GM18502 (cell line): ENCODE measurements around the gene C9orf153.
"Not testable (repeated sequence)": the region's sequence is repeated elsewhere in the genome, so short reads cannot be mapped to it uniquely, and the experiment has no call there.

ENCODE experiments used
- ATAC-seq: cut with Tn5 transposase; IDR thresholded peaks from one replicate; pipeline ENCODE4 v1.9.1; 2021; ENCODE audit warnings: mild to moderate bottlenecking; ENCODE audit not compliant: unreplicated experiment, poor library complexity

Gene C9orf153

DNA sequence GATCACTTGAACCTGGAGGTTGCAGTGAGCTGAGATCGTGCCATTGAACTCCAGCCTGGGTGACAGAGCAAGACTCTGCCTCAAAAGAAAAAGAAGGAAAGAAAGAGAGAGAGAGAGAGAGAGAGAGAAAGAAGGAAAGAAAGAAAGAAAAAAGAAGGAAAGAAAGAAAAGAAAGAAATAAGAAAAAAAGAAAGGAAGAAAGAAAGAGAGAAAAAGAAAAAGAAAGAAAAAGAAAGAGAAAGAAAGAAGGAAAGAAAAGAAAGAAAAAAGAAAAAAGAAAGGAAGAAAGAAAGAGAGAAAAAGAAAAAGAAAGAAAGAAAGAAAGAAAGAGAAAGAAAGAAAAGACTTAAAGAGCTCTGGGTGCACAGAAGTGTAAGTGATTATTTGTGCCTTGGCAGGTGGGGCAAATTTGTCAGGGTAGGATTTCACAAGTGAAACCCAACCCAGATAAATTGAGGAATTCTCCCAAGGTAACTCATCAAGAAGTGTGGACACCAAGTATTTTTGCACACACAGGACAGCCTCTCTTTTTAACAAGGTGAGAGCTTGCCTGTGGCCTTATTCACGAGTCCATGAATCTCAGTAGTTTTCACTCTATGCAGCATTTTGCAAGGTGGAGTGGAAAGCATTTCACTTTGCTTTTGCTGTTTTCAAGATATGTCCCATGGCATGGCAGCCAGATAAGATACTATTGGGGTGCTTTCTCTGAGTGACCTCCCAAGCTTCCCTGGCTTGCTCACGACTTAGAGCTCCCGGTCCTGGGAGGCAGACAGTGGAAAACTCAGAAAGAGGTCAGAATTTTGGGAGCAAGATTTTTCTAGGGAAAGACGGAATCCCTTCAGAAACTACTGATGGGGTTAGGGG is 57.8 kb downstream of the C9orf153 start:
- ATAC-seq: no peak

- ATAC-seq: no peak
Measured at GRCh38 chr9:86200599-86201162, 58.8 kb downstream of the C9orf153 start.

DNA sequence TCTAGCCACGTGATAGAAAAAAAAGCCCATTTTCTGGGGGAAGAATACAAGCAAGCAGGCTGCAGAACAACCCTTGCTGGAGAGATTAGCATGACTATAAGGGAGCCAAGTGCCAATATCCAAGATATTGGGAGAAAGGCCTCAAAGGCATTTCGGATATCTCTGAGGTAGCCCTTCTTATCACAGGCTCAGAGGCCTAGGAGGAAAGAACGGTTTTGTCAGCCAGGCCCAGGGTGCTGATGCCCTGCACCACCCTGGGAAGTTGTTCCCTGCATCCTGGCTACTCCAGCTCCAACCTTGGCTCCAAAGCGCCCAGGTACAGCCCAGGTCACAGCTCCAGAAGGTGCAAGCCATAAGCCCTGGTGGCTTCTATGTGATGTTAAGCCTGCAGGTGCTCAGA is 66.4 kb downstream of the C9orf153 start:
- ATAC-seq: no peak

- not testable (repeated sequence) for ATAC-seq
Measured at GRCh38 chr9:86190700-86191099, 68.8 kb downstream of the C9orf153 start.

- no peak for ATAC-seq
Measured at GRCh38 chr9:86187121-86187520, 72.3 kb downstream of the C9orf153 start.

DNA sequence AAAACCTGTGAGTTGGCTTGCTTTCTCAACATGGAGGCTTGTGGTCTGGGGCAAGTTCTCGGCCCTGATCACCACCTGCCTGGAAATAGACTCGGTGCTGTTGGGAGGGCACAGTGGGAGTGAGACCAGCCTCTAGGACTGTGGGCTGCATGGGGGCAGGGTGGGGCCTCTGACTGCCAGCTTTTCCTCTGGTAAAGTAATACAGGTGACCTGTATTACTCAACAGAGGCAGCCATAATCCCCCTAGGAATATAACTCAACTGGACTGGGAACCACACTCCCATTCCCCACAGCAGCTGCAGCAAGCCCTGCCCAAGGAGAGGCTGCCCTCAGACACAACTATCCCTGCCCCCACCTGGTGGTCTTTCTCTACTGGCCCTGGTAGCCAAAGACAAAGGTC is 72.8 kb downstream of the C9orf153 start:
- ATAC-seq: no peak

DNA sequence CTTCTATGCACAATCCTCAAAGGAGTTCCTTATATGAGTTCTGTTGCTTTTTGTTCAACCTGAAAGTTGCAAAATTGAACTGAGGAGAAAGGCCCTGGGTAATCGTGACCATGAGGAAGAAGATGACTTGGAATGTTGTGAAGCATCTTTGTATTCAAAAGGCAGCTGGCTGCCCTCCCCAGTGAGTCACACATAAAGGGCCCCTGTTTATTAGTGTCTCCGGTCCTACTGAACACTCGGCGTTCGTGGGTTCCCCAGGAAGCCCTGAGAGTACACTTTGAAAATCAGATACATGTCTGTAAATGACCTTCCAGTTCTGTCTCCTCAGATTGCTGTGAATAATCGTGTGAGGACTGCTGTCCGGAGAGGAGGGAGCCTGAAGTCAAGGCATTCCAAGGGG is 73.6 kb downstream of the C9orf153 start:
- ATAC-seq: no peak

DNA sequence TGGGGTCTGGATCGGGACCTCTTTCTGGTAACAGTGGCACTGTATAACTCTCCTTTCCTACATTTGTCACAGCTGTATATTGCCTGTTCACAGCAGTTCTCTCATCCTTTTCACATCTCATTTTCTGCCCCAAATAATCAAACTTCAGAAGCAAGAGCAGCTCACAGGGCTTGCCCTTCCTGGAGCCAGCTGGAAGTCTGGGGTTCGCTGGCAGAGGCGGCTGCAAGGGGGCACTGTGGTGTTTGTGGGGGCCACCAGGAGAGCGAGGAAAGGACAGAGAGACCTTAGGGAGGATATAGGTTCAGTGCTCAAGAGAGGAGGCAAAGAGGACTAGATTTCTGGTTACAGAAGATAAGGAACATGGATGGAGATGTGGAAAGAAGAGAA is 75.3 kb downstream of the C9orf153 start:
- ATAC-seq: no peak

- no peak for ATAC-seq
Measured at GRCh38 chr9:86183229-86184137, 76.0 kb downstream of the C9orf153 start.

DNA sequence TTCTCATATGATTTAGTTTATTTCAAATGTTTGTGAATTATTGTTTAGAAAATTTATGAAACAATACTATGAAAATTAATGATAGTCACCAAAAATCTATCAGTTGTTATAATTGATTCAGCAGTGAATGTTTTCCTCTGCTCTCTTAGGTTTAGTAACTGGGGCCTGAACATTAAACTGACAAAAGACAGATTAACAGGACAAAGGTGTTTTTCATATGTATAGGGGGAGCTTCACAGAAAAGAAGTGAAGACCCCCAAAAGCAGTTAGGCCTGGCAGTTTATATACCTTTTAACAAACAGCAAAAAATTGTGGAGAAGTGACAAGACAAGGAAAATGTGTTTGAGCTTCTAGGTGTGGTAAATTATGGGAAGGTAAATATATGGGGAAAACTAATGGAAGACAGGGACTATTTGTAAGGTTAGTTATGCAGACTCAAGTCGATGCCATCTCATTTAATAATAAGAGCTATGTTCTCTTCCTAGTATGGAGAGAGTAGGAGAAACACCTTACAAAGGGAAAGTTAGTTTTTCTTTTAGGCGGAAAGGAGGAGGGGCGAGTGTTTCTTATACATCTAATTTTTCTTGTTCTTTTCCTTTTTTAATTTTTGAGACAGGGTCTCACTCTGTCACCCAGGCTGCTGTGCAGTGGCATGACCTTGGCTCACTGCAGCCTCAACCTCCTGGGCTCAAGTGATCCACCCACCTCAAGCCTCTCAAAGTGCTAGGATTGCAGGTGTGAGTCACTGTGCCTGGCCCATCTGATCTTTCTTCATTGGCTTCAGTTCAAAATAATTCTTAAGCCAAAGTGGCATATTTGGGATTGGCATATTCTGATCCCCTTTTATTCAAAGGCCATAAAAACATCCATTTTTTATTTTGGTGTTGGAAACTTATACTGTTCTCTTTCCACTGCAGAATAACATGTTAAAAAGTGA is 77.8 kb downstream of the C9orf153 start:
- no peak for ATAC-seq

- ATAC-seq: no peak
Measured at GRCh38 chr9:86178503-86178902, 81.0 kb downstream of the C9orf153 start.

GRCh38 chr9:86177995-86178394 is 81.5 kb downstream of the C9orf153 start:
- ATAC-seq: no peak

GRCh38 chr9:86176468-86176867 is 83.0 kb downstream of the C9orf153 start:
- no peak for ATAC-seq

GRCh38 chr9:86175743-86176456 is 83.6 kb downstream of the C9orf153 start:
- no peak for ATAC-seq

- no peak for ATAC-seq
Measured at GRCh38 chr9:86175223-86175622, 84.2 kb downstream of the C9orf153 start.
